ENCODE data around the gene OR6C76.
"Not testable (repeated sequence)": the region's sequence is repeated elsewhere in the genome, so short reads cannot be mapped to it uniquely, and the experiment has no call there.

- not testable (repeated sequence) for TF ChIP-seq SP1 (IDR thresholded peaks at IDR 0.05); JUND (IDR thresholded peaks at IDR 0.05); MAX (IDR thresholded peaks at IDR 0.05); YY1 (IDR thresholded peaks at IDR 0.05); FOXA2 (IDR thresholded peaks at IDR 0.05); TAF1 (conservative IDR thresholded peaks at IDR 0.05)
- TF ChIP-seq, protein P1, sequence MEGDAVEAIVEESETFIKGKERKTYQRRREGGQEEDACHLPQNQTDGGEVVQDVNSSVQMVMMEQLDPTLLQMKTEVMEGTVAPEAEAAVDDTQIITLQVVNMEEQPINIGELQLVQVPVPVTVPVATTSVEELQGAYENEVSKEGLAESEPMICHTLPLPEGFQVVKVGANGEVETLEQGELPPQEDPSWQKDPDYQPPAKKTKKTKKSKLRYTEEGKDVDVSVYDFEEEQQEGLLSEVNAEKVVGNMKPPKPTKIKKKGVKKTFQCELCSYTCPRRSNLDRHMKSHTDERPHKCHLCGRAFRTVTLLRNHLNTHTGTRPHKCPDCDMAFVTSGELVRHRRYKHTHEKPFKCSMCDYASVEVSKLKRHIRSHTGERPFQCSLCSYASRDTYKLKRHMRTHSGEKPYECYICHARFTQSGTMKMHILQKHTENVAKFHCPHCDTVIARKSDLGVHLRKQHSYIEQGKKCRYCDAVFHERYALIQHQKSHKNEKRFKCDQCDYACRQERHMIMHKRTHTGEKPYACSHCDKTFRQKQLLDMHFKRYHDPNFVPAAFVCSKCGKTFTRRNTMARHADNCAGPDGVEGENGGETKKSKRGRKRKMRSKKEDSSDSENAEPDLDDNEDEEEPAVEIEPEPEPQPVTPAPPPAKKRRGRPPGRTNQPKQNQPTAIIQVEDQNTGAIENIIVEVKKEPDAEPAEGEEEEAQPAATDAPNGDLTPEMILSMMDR (IDR thresholded peaks at IDR 0.05; ENCODE audit: low read depth, low read length, missing input control) = not testable (repeated sequence)
Observed at GRCh38 chr12:55441233-55441632, 15.2 kb downstream of the OR6C76 start.

All from liver (tissue), 3 donors.